Erythroblast (primary cell): ENCODE data around the gene SLCO2A1.

Experiments
- GATA1 ChIP-seq: IDR thresholded peaks from 2 replicates; pipeline ENCODE4 v1.6.1; 2011; ENCODE audit warnings: low read depth, mild to moderate bottlenecking, control low read depth, low read length, moderate library complexity
- POLR2A ChIP-seq: IDR thresholded peaks from 2 replicates; pipeline ENCODE4 v1.6.1; 2011; ENCODE audit warnings: mild to moderate bottlenecking, low read length

DNA sequence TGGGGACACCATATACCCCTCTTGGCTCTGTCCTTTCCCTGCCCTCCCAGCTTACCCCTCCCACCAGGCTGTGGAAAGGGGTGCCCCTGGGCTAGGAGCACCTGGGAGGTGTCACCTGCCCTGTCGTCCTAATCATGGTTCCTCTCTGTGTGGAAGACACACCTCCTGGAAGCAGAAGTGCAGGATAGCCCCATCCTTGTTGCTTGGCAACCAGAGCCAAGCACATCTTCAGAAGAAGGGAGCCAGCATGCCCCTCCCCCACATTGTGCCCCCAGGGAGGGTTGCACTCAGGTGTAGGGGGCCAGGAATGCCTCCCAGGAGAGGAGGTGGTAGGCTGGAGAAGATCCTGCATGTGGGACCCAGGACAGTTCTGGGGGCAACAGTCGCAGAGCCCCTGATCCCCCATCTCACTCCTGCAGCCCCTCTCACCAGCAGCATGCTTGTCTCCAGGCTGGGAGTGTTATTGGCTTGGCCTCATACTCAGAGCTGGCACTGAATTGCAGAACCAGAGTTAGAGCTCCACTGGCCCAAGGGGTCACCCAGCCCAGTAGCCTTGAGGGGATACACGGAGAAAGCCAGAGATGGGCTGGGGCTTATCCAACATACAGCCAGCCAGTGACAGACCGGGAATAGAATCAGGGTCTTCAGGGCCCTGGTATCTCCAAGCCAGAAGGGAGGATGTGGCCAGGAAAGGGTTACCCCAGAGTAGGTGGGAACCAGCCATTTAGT, 142.5 kb downstream of the SLCO2A1 start:
- no peak for TF ChIP-seq GATA1
- TF ChIP-seq POLR2A: no peak
